ENCODE data around the gene KRT80.

The KRT80 gene

DNA sequence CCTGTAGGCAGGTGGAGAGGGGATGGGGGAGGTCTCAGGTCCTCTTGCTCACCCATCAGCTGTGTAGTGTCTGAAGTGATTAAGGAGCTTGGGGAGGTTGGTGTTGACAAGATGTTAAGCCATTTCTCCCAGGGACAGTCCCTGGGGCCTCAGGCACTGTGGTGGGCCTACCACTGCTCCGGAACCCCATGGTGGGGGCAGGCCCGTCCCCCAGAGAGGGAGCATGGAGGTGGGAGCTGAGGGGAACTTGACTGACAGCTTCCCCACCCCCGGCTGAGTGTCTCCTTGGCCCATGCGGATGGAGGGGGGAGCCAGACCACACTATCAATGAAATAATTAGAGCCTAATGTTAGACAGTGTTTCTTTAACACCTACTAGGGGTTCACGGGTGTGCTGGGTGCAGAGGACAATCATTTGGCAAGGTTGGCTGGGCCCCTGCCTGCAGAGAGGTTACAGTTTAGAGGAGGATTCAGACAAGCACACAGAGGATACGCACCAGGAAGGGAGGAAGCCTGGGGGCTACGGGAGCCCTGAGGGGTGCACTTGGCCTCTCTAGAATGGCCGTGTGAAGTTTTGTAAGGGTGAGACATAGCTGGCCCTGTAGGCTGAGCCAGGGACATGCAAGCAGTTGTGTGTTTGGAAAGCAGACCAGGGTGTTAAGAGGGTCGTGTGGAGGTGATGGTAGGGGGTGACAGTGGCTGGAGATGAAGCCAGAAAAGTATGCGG lies 19.3 kb upstream of the KRT80 start:
- no peak for DNase-seq (ENCODE audit: low read depth)

- no peak for DNase-seq (ENCODE audit: low read depth)
Measured at GRCh38 chr12:52210186-52210924, 18.5 kb upstream of the KRT80 start.

DNA sequence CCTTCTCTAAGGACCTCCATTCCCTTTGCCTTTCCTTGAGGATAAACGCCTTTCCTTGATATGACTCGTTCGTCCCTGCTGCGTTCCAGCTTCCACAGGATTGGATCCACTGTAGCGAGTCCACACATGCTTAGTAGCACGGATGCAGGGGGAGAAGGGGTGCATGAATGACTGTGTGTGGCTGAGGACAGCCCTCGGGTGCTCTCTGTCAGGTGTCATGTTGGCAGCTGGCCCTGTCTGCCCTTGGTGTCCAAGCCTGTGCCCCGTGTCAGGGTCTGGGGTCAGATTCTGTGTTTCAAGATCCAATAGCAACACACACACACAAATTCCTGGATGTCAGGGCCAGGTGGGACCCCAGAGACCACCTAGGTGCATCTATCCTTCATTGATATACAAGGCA lies 17.5 kb upstream of the KRT80 start:
- DNase-seq (ENCODE audit: low read depth) = no peak

DNA sequence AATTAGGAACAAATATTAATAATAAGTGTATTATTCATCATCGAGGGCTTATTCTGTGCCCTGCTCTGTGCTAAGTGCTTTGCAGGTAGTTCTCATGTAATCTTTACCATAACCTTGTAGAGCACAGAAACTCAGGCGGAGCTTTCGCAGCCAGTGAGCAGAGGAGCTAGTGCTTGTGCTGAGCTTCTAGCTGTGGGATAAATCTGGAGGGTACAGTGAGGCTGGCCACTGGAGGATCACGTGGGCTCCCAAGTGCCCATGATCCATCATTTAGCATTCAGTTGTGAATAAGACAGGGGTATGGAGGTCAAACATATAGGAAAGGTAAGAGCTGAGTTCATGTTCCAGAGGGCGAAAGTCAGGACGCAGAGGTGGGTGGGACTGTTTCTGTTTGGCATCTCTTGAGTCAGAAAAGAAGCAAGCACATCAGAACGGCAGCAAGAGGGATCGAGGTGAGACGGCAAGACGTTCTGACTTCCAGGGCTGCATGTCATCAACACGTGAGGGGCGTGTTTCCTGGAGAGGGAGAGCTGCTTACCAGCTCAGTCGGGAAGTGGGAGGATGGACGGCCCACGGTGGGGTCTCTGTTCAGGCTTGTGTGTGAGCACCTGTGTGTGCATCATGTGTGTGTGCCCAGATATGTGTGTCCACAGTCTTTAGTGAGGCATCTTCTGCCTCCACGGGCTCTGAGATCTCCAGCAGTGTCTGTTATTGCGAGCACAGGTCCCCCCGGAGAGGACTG lies 16.8 kb upstream of the KRT80 start:
- DNase-seq (ENCODE audit: low read depth) = no peak

DNA sequence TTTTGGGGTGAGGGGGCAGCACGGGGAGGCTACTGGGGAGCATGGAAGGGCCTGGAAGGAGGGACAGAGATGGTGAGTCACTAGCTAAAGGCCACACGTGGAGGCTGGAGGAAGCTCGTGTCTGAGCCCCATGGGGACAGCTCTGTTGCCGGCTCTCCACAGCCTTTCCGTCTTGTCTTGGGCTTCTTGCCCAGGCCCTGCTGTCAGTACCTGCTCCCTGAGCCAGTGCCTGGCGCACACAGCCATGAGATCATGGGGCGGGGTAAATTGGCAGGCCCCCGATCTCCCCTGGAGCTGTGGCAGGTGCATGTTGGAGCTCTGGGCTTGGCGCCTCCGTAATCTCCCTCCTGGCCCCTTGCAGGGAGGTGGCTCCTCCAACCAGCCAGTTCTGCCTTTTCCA lies 16.1 kb upstream of the KRT80 start:
- DNase-seq (ENCODE audit: low read depth) = no peak

- DNase-seq (ENCODE audit: low read depth) = no peak
Measured at GRCh38 chr12:52207106-52207505, 15.3 kb upstream of the KRT80 start.

DNA sequence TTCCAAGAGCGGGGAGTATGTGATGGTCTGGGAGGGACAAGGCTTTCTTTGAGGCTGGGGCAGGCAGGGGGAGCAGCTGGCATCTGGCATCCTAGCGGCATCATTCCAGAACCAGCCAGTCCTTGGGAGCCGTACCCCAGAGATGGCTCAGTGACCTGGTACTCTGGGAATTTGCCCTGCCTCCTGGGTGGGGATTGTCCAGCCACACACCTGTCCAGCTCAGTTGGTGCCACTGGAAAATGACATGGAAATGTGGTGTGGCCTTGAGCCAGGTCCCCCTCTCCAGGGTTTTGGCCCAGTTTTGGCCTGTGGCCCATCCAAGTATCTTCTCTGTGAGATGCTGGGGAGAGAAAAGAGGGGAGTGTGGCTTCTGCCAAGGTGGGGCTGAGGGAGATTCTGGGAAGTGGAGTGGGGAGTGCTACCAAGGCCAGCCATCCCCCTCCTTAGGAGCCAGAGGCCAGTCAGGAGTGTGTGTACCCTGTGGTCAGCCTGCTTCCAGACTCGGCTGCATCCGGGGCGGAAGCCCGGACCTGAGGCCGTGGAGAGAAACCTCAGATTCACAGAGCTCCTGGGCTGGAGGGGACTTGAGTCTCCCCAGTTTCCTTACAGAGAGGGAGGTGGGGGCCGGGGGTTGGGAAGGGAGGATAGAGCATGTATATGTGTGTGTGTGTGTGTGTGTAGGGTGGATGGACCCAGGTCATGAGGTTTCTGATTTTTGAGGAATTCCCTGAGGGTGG lies 14.7 kb upstream of the KRT80 start:
- DNase-seq (ENCODE audit: low read depth) = no peak

DNA sequence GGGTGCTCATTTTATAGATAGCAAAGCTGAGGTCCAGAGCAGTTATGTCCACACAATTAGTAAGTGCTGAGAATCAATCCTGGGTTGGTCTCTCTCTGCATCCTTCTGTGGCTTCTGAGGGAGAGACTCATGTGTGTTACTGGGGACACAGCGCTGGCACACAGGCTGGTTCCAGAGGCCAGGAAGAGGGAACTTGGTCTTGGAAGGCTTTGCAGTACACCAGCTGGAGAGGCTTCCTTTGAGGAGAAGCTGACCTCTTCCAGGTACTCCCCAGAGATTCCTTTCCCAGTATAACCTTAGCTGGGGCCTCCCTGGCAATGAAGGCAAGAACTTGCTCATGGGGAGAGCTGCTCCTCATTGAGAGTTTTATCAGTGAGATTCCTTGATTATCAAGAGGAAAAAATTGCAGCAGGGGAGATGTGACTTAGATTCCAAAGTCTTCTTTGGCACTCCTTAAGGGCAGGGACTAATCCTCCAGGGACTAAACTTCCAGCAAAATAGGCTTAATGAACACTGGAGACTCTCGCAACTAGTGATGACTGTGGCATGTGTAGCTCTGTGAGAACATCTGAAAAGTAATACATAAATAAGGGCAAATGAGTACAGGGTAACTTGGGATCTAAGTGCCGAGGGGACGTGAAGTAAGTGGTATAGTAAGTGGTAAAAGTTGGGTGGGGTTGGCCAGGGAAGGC lies 13.9 kb upstream of the KRT80 start:
- DNase-seq (ENCODE audit: low read depth) = no peak

GRCh38 chr12:52204931-52205505 lies 13.2 kb upstream of the KRT80 start:
- no peak for DNase-seq (ENCODE audit: low read depth)

DNA sequence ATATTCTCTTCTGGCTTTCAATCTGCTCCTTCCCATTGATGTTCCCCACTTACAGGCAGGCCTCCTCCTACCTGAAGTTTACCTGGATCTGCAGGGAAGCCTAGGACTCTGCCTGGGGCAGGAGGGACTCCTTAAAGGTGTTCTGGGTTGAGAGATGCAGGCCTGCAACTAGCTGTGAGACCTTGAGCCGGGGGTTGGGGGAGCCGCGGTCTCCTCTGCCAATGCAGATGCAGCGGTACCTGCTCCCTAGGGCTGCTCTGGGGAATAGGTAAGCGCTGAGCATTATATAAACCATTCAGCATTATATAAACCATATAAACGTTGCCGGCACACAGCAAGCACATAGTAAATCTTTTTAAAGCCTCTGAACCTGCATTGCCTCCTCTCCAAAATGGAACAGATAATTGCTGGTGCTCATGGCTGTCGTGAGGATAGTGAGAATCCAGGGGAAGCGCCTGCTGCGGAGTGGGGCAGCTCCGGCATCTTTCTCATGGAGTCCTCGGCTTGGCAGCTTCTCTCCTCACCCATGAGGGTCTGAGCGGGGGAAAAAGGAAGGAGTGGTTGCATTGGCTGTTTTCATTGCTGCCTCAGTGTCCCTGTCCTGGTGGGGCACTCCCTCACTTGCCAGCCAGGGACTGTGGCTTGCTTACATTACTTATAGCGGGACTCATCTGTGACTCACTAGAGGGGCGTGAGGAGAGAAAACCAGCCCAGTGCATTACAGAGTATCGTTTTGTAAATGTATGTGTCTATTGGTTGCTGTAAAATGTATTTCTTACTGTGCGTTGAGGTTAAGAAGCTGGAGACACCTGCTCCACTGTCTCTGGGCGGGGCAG lies 12.5 kb upstream of the KRT80 start:
- no peak for DNase-seq (ENCODE audit: low read depth)

- no peak for DNase-seq (ENCODE audit: low read depth)
Measured at GRCh38 chr12:52203079-52203921, 11.5 kb upstream of the KRT80 start.

DNA sequence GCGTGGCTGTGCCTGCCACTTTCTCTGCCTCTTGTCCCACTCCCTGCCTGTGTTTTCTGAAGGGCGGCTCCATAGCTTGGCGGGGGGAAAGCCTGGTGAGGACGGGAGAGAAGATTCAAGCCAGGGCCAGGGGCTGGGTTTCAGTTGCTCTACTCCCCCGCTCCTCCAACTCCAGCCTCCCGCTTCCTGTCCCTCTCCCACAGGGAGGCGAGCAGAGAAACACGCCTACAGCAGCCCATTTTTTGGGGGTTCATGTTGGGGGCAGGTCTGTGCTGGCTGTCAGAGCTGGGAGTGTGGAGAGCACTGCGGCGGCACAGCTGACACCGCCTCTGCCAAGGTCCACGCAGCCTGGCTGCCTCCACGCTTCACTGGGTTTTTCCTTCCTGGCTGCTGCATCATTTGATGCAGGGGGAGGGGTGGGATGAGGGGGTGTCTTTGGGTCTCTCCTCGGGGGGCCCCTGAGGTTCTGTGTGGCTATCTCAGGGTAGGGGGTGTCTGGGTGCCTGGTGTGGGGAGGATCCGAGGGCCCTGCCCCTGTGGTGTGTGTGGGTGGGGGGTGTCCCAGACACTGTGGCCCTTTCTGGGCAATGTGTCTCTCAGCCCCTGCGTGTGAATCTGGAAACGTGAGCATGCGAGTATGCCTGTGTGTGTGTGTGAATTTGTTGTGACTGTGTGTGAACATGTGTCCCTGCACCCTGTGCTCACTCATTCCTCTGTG lies 10.7 kb upstream of the KRT80 start:
- DNase-seq (ENCODE audit: low read depth) = no peak

DNA sequence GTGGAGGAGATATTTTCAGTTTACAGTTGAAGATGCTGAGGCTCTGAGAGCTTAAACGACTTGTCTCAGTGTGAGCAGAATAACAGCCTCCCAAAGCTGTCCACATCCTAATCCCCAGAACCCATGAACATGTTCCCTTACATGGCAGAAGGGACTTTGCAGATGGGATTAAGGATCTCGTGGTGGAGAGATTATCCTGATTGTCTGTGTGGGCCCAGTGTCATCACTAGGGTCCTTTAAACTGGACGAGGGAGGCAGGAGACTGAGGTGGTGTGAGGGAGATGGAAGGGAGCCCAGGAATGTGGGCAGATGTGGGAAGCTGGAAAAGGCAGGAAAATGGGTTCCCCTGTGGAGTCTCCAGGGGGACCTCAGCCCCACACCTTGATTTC lies 9.6 kb upstream of the KRT80 start:
- DNase-seq (ENCODE audit: low read depth) = no peak

- no peak for DNase-seq (ENCODE audit: low read depth)
Measured at GRCh38 chr12:52200781-52201450, 9.1 kb upstream of the KRT80 start.

DNA sequence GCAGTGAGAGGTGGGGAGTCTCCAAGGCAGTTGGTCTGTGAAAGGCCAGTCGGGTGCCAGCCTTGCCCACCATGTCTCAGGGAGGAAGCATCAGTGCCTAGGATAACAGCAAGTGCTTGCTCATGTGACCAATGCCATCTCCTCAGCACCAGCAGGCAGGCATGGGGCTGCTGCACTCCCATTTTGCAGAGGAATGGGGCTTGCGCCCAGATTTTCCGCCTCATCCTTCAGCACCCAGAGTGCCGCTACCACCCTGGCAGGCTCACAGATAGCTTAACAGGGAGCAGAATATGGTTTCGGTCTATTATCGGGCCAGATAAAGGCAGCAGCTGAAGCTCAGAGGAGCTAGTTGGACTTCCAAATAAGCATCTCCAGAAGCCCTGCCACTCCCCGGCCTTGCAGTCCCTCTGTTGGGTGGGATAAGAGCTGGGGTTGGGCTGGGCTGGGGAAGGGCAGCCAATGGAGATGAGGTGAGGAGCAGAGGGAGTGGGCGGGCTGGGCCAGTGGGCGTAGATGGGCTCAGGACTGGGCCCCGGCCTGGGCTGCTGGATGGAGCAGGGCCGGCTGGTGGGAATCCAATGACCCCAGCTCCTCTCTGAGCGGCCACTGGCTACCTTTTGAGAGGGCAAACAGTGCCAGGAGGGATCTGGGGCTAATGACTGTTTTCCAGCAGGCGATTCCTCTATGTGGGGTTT lies 8.4 kb upstream of the KRT80 start:
- DNase-seq (ENCODE audit: low read depth) = no peak

GRCh38 chr12:52199294-52199919 lies 7.6 kb upstream of the KRT80 start:
- no peak for DNase-seq (ENCODE audit: low read depth)

Data from stimulated activated CD8-positive, alpha-beta memory T cell treated with anti-CD3 and anti-CD28 coated beads, Interleukin-7, amount 100 ng/mL, for 24 hours (primary cell).